ENCODE measurements around the gene SCUBE2.

DNA sequence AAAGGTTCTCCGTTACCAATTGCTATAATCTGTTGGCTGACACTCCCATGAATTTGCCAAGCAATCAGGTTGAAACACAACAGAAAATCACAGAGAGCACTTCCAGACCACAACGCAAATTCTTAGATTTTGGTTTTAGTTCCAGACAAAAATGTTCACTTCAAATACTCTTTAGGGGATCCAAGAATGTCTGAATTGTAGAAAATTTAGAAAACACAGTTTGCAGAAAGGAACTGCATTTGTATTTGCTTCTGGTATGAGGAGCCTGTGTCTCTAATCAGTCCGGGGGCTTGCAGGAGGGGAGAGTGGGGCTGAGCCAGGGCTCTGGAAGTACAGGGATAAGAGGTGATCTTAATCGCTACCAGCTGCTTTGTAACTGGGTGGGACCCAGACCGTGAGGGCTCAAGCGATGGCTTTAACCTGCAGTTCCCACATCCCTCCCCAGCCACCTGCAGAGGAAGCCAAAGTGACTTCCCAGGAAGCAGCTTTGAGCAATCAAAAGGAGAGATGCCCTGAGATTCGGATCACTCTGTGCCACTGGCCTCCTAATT lies 18.7 kb downstream of the SCUBE2 start:
- TF ChIP-seq EZH2phosphoT487 (IDR thresholded peaks at IDR 0.05; ENCODE audit: insufficient read depth, low read depth) (no peak), EZH2 (IDR thresholded peaks at IDR 0.05; ENCODE audit: insufficient read depth, poor library complexity, severe bottlenecking) (no peak)
